Inflammatory macrophage (primary cell): ENCODE measurements around the gene YRDC.
"Not testable (repeated sequence)": the region's sequence is repeated elsewhere in the genome, so short reads cannot be mapped to it uniquely, and the experiment has no call there.

Source experiments
- DNase-seq, 2 donors: peaks; one replicate each; pipeline ENCODE4 v3.0.0-alpha.2; 2020 to 2022

The YRDC gene

DNA sequence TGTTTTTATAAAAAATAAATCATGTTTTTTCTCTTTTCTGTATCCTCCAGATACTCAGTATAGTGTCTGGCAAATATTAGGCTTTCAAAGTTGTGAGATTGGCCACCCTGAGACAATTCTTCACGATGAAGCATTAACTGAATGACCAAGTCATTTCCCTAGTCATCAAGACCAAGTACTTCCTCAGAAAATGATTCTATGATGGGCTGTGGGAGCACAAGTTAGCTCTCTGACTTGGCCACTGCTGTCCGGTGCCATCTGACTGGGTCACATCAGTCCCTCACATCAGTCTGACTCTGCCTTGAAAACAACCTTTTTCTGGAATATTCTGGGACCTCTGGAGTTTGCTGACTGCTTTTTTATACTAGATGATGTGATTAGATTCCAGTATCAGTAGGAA, 13.5 kb upstream of the YRDC start:
- peak in 1 of 2 donors; percentile 47 for DNase-seq

DNA sequence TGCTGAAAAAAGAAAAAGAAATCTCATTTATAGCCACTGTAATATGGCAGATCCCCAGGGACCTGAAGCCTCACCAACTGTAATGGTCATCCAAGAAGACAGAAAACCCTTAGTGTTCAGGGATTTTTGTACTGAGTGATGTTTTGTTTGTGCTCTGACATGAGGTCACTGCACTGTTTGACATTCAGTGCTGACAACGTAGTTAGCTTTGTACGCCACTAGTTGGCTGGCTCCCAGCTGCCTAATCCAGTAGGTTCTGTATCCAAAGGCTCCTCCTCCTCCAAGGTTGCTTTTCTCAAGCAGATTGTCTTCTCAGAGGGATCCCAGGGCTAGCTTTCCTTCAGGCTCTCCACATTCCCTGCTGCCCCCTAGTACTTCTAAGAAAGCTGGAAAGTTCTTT, 9.5 kb upstream of the YRDC start:
- DNase-seq, result no peak

DNA sequence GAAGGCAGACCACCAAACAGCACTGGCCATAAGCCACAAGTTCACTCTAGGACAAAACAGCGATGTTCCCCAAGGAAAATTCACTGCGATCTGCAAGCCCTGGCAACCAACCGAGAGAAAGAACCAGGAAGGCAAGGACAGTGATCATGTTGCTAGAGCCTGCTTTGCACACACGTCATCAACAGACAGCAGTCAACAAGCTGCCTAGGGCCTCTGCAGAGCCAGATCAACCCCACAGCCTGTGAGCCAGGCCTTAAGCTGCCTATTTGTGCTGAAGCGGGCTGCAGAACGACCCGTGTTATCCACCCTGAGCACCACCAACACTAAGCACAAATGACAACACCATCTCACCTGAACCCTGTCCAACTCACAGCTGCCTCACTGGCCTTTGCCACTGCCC, 6.2 kb upstream of the YRDC start:
- DNase-seq, result no peak

DNA sequence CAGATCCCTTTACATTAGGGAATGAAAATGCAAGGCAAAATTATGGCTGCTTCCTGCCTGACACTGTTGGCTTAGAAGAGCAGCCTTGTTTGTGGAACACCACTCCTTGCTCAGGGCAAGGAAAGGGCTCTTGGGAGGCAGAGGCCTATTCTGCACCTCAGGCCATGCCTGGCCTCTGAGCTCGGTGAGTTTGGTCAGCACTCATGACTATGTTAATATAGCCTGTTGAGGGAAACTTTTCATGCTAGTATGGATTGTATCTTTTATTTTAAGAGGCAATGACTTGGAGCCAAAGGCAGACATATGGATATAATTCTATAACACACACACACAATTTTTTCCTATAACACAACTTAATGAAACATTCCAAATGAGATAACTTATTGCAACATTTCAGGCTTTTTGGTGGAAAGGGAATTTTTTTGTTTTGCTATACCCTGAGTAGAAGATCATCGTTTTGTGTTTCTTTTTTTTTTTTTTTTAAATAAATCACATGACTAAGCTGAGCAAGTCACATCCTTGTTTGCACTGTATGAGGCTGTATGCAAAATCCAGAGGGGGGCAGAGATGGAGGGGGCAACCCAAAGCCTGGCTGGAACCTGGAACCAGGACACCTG, 5.6 kb upstream of the YRDC start:
- DNase-seq, result no peak

DNA sequence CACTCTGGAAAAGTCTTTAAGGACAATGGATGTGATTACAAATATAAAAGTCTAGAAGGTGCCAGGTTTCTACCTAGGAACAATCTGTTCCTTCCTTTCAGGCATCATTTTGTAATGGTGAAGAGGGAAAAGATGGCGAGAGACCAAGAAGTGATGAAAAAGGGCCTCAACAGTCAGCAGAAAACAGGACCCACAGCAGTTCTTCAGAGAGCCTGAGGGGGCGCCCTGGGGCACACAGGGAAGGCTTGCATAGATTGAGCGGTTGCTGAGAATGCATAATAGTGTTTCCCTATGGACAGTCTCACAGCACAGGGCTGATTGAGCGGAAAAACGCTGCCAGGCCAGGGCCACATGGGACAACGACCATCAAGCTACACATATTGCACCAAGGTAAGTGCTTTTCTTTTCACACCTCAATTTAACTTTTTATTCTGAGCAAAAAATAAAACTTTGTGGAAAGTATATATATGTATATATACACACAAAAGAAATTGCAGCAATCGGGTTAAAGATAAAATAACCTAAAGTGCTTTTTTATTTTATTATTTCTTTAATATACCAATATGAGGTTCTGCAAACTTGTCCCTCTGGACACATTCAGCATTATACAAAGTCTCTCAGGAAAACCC, 3.1 kb upstream of the YRDC start:
- peak; percentile 80 to 87 for DNase-seq

DNA sequence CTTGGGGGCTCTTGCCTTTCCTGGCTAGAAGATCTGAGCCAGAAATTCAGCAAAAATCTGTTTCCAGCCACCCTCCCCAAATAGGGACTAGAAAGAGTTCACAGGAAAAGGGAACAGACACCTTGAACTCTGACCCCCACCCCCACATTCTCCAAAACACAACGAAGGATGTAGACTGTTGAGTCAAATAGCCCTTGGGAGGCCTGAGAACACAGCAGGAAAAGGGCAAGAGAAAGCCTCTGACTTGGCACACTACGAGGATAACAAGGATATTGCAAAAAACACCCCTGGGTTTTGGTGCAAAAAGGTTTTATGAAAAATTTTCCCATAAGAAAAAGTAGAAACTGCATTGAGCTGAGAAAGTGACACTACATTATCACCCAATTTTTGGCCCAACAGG, 1.9 kb upstream of the YRDC start:
- peak; percentile 18 to 56 for DNase-seq

DNA sequence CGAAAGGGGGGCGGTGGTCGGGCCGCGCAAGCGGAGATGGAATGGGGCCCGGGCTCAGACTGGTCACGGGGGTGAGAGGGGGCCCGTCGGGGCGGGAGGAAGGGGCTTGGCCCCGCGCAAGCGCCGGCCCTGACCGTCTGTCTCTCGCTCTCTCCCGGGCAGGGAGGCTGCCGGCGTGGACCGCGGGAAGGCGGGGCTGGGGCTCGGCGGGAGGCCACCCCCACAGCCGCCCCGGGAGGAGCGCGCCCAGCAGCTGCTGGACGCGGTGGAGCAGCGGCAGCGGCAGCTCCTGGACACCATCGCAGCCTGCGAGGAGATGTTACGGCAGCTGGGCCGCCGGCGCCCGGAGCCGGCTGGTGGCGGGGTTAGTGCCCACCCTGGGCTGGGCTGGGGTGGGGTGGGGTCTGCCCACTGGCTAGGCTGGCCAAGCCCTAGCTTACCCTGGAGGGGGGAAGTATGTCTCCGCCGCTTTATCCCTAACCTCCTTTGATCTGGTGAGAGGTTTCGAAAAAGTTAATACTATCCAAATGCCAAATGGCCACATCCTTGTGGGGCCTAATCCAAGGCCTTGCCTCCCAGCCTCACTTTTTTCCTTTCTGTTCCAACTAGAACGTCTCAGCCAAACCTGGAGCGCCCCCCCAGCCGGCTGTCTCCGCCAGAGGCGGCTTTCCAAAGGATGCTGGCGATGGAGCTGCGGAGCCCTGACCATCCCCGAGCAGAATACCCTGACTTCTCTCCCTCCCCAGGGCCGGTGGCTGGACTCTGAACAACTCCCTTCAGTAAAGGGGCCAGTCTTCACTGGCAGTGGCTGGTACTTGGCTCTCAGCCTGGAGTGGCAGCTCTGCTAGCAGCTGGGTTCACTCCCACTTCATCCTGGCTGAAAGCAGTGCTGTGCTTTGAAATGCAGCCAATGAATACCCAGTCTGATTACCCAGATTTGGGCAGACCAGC, 636 bp upstream of the YRDC start:
- DNase-seq, result peak; percentile 64 to 71

DNA sequence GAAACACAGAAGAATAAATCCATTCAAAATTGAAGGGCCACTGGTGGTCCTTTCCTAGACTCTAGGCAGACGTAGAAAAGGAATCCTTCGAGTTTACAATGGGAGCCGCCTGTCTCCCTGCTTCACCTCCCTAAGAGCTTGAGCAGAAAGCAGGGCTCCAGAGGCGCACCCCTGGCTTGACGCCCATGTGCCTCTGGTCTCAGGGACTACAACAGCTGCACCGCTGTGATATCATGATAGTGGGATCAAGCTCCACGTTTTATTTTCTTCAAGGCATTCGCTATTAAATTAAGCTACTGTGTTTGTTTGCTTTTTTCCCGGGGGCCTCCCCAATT, 821 bp downstream of the YRDC start:
- no peak for DNase-seq

DNA sequence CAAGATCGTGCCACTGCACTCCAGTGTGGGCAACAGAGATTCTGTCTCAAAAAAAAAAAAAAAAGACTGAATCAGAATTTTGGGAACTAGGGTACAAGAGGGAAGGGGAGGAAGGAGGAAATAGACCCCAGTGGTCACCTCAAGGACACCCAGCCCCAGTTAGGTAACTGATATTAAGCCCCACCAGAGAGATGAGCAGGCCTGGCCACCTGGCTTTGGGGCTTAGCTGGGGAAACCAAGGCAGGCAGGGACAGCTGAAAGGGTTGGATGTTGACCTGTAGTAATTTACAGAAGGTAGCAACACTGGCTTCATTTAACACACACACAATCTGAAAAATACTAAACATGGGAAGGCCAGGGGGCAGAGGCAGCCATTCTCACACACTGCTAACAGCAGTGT, 5.6 kb downstream of the YRDC start:
- no peak for DNase-seq

DNA sequence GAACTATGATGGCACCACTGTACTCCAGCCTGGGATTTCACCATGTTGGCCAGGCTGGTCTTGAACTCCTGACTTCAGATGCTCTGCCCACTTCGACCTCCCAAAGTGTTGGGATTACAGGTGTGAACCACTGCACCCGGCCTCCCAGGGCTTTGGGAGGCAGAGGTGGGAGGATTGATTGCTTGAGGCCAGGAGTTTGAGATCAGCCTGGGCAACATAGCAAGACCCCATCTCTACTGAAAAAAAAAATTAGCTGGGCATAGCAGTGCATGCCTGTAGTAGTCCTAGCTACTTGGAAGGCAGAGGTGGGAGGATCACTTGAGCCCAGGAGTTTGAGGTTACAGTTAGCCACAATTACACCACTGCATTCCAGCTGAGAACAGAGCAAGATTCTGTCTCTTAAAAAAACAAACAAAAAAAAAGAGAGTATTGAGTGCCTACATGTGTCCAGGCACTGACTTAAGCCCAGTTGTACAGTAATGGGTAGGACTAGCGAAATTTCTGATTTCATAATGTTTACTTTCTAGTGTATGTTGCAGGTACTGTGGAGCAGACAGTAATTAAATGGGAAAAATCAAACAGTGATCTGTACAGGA, 10.2 kb downstream of the YRDC start:
- no peak for DNase-seq

DNA sequence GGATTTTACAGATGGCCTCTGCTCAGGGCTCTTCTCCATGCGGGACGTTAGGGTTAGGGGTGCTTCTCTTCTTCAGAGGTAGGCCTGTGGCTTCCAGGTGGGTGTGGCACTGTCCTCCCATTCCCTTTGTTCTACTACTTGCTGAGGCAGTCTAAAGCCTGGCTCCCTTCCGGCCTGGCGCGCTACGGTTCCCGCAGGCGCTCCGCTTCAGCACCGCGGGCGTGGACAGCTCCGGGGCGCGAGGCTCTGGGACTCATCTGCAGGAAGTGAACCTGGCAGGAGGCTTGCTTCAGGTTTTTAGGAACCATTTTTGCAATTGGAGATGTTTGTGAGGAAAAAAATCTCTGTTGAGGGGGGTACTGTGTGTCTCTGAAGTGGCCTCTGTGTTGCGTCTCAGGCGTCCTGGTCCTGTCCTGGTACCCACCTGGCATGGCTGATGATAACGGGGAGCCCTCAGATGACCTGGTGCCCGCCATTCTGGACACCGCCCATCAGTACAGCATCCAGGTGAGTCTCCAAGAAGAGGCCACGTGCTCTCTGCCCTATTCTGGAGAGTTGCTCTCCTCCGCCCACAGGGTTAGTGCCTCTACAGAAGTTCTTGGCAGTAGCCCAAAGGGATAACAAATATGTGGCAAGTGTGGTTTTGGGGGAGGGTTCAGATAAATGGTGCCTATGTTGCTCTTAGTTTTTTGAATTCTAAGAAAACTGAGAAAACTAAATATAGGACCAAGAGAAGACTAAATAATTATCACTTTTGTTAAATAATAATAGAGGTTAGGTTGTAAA, 12.5 kb downstream of the YRDC start:
- DNase-seq, result peak; percentile 39 to 56

DNA sequence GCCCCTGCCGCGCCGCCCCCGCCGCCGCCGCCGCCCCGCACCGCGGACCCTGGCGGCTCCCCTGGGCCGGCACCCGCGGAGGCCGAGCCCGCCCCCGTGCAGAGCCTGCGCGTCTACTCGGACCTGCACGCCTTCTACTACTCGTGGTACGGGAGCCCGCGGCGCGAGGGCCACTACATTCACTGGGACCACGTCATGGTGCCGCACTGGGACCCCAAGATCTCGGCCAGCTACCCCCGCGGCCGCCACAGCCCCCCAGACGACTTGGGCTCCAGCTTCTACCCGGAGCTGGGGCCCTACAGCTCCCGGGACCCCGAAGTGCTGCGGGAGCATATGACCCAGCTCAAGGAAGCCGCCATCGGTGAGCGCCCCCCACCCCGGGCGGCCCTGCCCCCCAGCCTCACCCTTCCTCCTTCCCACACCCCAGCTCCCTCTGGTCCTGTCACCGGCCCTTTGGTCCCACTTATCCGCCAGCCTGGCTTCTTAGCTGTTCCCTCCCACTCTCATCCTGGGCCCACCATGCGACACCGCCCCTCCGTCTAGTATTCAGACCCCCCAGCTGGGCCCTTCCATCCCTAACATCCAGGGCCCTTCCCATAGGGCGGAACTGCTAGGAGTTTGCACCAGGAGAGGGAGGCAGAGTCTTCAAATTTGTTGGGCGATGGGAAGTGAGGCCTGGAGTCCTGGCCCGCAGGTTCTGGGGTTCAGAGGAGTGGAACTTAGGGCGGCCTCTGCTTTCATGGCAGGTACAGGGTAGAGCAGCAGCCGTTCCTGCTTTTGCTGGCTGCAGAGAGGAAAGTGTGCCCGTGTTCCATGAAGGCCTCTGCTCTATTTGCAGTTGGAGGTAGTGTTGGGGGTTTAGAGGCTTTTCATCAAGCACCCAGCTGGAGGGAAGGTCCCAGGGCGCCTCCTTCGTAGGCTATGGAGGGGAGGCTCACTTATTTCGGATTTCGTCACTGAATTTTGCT, 13.4 kb downstream of the YRDC start:
- no peak for DNase-seq

DNA sequence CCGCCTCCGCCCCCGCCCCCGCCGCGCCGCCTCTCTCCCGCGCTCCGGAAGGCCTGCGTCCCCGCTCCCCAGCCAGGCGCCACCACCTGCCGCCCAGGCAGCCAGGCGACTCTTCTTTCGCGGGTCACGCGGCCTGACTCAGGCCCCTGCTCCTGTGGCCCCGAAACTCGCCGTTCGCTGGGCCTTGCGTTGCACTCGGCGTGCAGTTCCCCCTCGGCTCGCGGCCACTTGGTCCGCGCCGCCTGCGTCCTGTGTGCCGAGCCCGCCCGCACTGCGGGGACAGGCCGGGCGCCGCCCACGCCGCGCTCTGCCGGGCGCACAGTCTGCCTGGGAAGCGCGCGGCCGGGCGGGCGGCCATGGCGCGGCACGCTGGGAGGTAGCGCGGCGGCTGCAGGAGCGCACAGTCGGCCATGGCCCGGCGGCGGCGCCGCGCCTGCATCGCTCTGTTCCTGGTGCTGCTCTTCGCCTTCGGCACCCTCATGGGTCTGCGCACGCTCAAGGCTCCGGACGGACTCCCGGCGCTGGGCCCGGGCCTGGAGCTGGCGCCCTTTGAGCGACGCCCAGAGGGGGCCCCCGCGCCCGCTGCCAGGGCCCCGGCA, 14.1 kb downstream of the YRDC start, which contains the start of gene MANEAL:
Gene MANEAL, plus strand, starts transcription at position 75 of the 599 bp plus-strand sequence. Its CDS starts 336 bp downstream, at position 411.
- peak; percentile 46 to 76 for DNase-seq

DNA sequence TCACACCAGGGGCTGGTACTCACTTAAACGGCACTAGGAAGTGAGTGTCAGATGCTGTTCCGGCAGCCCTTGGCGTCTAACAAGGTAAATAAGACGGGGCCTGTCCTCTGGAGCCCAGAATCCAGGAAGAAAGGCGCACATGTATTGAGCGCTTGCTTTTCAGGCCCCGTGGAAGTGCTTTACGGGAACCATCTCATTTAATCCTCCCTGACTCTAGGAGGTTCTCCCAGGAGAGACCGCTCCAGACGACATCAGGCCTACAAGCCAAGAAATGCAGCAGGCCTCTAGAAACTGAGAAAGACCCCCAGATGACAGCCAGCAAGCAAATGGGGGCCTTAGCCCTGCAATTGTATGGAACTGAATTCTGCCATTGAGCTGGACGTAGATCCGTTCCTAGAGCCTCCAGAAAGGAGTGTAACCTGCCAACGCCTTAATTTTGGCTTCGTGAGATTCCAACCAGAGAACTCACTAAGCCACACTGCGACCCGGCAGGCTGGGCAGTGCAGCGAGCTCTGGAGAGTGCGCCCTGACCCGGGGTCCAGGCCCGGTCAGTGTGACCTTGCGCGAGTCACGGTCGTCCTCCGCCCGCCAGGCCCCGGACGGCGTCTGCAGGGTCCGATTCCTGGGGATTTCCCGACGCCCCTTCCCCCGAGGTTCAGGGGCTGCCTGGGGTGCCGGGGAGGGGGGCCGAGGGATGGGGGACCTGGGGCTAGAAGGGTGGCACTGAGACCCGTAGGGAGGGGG, 14.9 kb downstream of the YRDC start:
- no peak for DNase-seq

DNA sequence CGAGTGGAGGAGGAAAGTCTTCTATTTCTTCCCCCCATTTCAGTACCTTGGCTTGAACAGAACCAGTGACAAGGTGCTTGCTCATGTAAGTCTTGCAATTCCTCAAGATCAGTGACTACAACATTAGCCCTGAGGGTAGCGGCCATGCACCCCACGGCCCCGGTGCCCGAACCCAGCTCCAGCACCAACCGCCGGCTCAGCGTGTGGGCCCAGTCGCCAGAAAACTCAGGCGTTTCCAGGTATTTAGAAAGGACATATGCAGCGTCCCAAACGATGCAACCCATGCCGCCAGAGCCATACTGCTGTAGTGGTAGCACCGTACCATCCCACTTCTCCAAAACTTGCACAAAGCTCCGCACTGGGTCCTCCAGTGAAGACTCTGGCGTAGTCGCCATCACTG, 25.5 kb downstream of the YRDC start:
- no peak for DNase-seq

DNA sequence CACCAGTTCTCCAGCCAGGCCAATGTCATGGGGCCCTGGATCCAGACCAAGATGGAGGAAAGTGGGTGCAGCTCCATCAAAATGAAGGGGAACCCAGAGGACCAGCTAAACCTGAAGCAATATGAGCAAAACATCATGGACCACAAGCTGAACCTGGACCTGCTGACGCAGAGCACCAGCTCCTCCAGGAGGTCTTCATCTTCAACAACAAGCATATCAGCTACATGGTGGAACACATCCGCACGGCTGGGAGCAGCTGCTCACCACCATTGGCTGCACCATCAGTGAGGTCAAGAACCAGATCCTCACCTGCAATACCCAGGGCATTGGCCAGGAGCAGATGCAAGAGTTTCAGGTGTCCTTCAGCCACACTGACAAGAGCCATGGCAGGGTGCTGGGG, 29.4 kb downstream of the YRDC start:
- no peak for DNase-seq

DNA sequence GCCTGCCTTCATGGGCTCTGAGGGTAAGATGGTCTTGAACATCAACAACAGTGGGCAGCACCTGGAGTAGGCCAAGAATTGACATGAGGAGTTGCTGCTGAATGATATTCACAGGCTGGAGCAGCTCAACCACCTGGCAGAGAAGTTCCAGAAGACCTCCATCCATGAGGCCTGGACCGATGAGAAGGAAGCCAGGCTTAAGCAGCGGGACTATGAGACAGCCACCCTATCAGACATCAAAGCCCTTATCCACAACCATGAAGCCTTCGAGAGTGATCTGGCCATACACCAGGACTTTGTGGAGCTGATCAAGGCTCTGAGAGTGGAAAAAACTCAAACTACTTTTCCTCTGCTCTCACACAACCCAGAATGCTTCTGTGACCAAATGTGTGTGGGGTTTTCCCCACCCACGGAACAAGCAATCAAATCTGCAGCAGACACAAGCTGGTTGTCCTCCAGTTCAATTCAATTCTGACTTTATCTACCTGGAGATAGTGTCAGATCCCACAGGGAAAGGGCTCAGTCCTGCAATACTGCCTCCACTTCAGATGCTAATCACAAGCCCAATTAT, 31.0 kb downstream of the YRDC start:
- peak in 1 of 2 donors; percentile 7 for DNase-seq

DNA sequence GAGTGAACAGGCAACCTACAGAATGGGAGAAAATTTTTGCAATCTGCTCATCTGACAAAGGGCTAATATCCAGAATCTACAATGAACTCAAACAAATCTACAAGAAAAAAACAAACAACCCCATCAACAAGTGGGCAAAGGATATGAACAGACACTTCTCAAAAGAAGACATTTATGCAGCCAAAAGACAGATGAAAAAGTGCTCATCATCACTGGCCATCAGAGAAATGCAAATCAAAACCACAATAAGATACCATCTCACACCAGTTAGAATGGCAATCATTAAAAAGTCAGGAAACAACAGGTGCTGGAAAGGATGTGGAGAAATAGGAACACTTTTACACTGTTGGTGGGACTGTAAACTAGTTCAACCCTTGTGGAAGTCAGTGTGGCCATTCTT, 36.6 kb downstream of the YRDC start:
- not testable (repeated sequence) for DNase-seq

DNA sequence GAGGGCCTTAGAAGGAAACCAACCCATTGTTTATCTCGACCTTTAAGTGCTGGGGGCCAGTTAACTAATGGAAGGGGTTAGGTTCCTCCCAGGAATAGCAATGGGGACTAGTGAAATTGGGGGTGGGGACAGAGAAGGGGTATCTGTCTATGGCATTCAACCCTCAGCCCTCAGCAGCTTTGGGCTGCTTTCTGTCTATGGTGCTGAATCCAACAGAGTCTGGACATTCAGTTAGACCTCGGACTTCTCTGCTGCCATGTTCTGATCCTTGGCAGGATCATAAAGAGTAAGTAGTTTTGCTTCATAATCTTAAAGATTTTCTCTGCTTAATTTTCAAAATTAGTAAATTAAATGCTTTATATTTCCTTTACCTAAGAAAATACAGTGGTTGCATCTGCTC, 40.5 kb downstream of the YRDC start:
- no peak for DNase-seq
